ENCODE measurements around the gene ZNF513.
"Not testable (repeated sequence)": the region's sequence is repeated elsewhere in the genome, so short reads cannot be mapped to it uniquely, and the experiment has no call there.

Gene ZNF513

GRCh38 chr2:27380626-27381545, at the start of gene ZNF513:
Gene ZNF513 (minus strand): TSS chr2:27380734. CDS start chr2:27380526, 208 bp downstream.
- DNase-seq (ENCODE audit: extremely low spot score, insufficient read length, low read depth) (peak; percentile 80), FAIRE-seq (peak; percentile 94)

GRCh38 chr2:27428978-27429541, 48.5 kb upstream of the ZNF513 start:
- DNase-seq (ENCODE audit: extremely low spot score, insufficient read length, low read depth) (peak; percentile 76), FAIRE-seq (peak; percentile 49)

GRCh38 chr2:27428213-27428977, 47.9 kb upstream of the ZNF513 start, which contains the start of gene NRBP1:
Gene NRBP1 (plus strand): TSS chr2:27428631. CDS start chr2:27433274, 4,643 bp downstream.
- peak; percentile 88 for FAIRE-seq
- DNase-seq (ENCODE audit: extremely low spot score, insufficient read length, low read depth) = peak; percentile 81

GRCh38 chr2:27427863-27428212, 47.3 kb upstream of the ZNF513 start:
- DNase-seq (ENCODE audit: extremely low spot score, insufficient read length, low read depth) = no peak
- peak; percentile 18 for FAIRE-seq

- FAIRE-seq; DNase-seq (ENCODE audit: extremely low spot score, insufficient read length, low read depth): not testable (repeated sequence)
These were observed 44.5 kb upstream of the ZNF513 start for GRCh38 chr2:27425039-27425438.

- FAIRE-seq (no peak), DNase-seq (ENCODE audit: extremely low spot score, insufficient read length, low read depth) (no peak)
These were observed 42.4 kb upstream of the ZNF513 start for GRCh38 chr2:27422958-27423357.

GRCh38 chr2:27421660-27422250, 41.2 kb upstream of the ZNF513 start:
- no peak for FAIRE-seq
- no peak for DNase-seq (ENCODE audit: extremely low spot score, insufficient read length, low read depth)

- FAIRE-seq (no peak), DNase-seq (ENCODE audit: extremely low spot score, insufficient read length, low read depth) (no peak)
These were observed 40.5 kb upstream of the ZNF513 start for GRCh38 chr2:27420996-27421395.

GRCh38 chr2:27416151-27416550, 35.6 kb upstream of the ZNF513 start:
- no peak for FAIRE-seq
- DNase-seq (ENCODE audit: extremely low spot score, insufficient read length, low read depth) = no peak

- FAIRE-seq = no peak
- DNase-seq (ENCODE audit: extremely low spot score, insufficient read length, low read depth) = no peak
These were observed 32.1 kb upstream of the ZNF513 start for GRCh38 chr2:27412419-27413152.

- DNase-seq (ENCODE audit: extremely low spot score, insufficient read length, low read depth) (peak; percentile 92), FAIRE-seq (peak; percentile 88)
These were observed 29.0 kb upstream of the ZNF513 start, which contains the start of gene PPM1G for GRCh38 chr2:27409321-27410073. Gene PPM1G (minus strand): TSS chr2:27409591. CDS start chr2:27409422, 169 bp downstream.

GRCh38 chr2:27408601-27409320, 28.2 kb upstream of the ZNF513 start:
- DNase-seq (ENCODE audit: extremely low spot score, insufficient read length, low read depth) = no peak

GRCh38 chr2:27407798-27408491, 27.4 kb upstream of the ZNF513 start:
- FAIRE-seq = no peak
- no peak for DNase-seq (ENCODE audit: extremely low spot score, insufficient read length, low read depth)

More at GRCh38 chr2:27408601-27409320, 28.2 kb upstream of the ZNF513 start:
- no peak for FAIRE-seq

- no peak for DNase-seq (ENCODE audit: extremely low spot score, insufficient read length, low read depth)
These were observed 20.0 kb upstream of the ZNF513 start for GRCh38 chr2:27400348-27401135.

GRCh38 chr2:27398962-27399361, 18.4 kb upstream of the ZNF513 start:
- FAIRE-seq = no peak
- DNase-seq (ENCODE audit: extremely low spot score, insufficient read length, low read depth) = no peak

More at GRCh38 chr2:27400348-27401135, 20.0 kb upstream of the ZNF513 start:
- FAIRE-seq = no peak

GRCh38 chr2:27393225-27393624, 12.7 kb upstream of the ZNF513 start:
- DNase-seq (ENCODE audit: extremely low spot score, insufficient read length, low read depth) (no peak), FAIRE-seq (no peak)

All from GM18507 (cell line).